H9 (cell line): Measurements from ENCODE around the gene TENM3. TPM values are rescaled to one million over a fixed set of nuclear protein-coding genes. Genes with fewer than 3 reads are reported as not detected.

Experiments used
- DNase-seq: peaks from one replicate; pipeline ENCODE4 v3.0.0-alpha.2; 2017
- H2AFZ ChIP-seq: one replicate; pipeline ENCODE4 v1.6.1; 2013; ENCODE audit warnings: mild to moderate bottlenecking, low read length, control low read depth, moderate library complexity
- H2AK5ac ChIP-seq: 2 replicates; pipeline ENCODE4 v1.6.1; 2013; ENCODE audit warnings: low read length, control low read depth, mixed read lengths; ENCODE audit not compliant: insufficient read length
- H2BK120ac ChIP-seq: one replicate; pipeline ENCODE4 v1.6.1; 2013; ENCODE audit warnings: low read depth, mild to moderate bottlenecking, low read length, control low read depth, inconsistent platforms; ENCODE audit not compliant: poor library complexity, severe bottlenecking
- H2BK12ac ChIP-seq: 2 replicates; pipeline ENCODE4 v1.6.1; 2013; ENCODE audit warnings: low read length, control low read depth, mixed read lengths, low read depth; ENCODE audit not compliant: insufficient read length
- H2BK15ac ChIP-seq: 2 replicates; pipeline ENCODE4 v1.6.1; 2013; ENCODE audit warnings: low read depth, low read length, control low read depth
- H2BK20ac ChIP-seq: one replicate; pipeline ENCODE4 v1.6.1; 2013; ENCODE audit warnings: low read depth, mild to moderate bottlenecking, low read length, control low read depth, inconsistent platforms; ENCODE audit not compliant: poor library complexity, severe bottlenecking
- H2BK5ac ChIP-seq: 2 replicates; pipeline ENCODE4 v1.6.1; 2013; ENCODE audit warnings: low read length, control low read depth, mixed read lengths; ENCODE audit not compliant: insufficient read length
- H3K14ac ChIP-seq: 2 replicates; pipeline ENCODE4 v1.6.1; 2013; ENCODE audit warnings: low read length, control low read depth; ENCODE audit not compliant: insufficient read depth
- H3K18ac ChIP-seq: 2 replicates; pipeline ENCODE4 v1.6.1; 2013; ENCODE audit warnings: low read depth, mild to moderate bottlenecking, mixed read lengths, low read length, control low read depth; ENCODE audit not compliant: insufficient read length
- H3K23ac ChIP-seq: 2 replicates; pipeline ENCODE4 v1.6.1; 2013; ENCODE audit warnings: low read length, control low read depth, mixed read lengths, low read depth; ENCODE audit not compliant: insufficient read length
- H3K23me2 ChIP-seq: 2 replicates; pipeline ENCODE4 v1.6.1; 2013; ENCODE audit warnings: low read depth, mild to moderate bottlenecking, mixed read lengths, low read length, control low read depth; ENCODE audit not compliant: insufficient read length, poor library complexity, severe bottlenecking
- H3K27ac ChIP-seq: 2 replicates; pipeline ENCODE4 v1.5.1; 2013; ENCODE audit warnings: low read length, control low read depth, mixed read lengths, low read depth; ENCODE audit not compliant: insufficient read length
- H3K27me3 ChIP-seq: 2 replicates; pipeline ENCODE4 v1.6.1; 2013; ENCODE audit warnings: low read length, control low read depth, inconsistent platforms; ENCODE audit not compliant: insufficient read depth
- H3K4ac ChIP-seq: 2 replicates; pipeline ENCODE4 v1.6.1; 2013; ENCODE audit warnings: low read depth, mild to moderate bottlenecking, control low read depth, inconsistent platforms, low read length, moderate library complexity
- H3K4me1 ChIP-seq: 2 replicates; pipeline ENCODE4 v1.6.1; 2013; ENCODE audit warnings: low read length, control low read depth, inconsistent platforms; ENCODE audit not compliant: insufficient read depth
- H3K4me2 ChIP-seq: 2 replicates; pipeline ENCODE4 v1.6.1; 2013; ENCODE audit warnings: low read length, control low read depth, mixed read lengths; ENCODE audit not compliant: insufficient read length, insufficient read depth
- H3K56ac ChIP-seq: 2 replicates; pipeline ENCODE4 v1.6.1; 2013; ENCODE audit warnings: low read depth, mild to moderate bottlenecking, mixed read lengths, low read length, control low read depth; ENCODE audit not compliant: insufficient read length
- H3K79me1 ChIP-seq: 2 replicates; pipeline ENCODE4 v1.6.1; 2013; ENCODE audit warnings: low read depth, mild to moderate bottlenecking, moderate library complexity, low read length, control low read depth, inconsistent platforms; ENCODE audit not compliant: insufficient read depth, poor library complexity, severe bottlenecking
- H3K79me2 ChIP-seq: 2 replicates; pipeline ENCODE4 v1.6.1; 2013; ENCODE audit warnings: low read length, control low read depth, inconsistent platforms; ENCODE audit not compliant: insufficient read depth
- H3K9ac ChIP-seq: 2 replicates; pipeline ENCODE4 v1.6.1; 2013; ENCODE audit warnings: low read length, control low read depth, mixed read lengths; ENCODE audit not compliant: insufficient read length; ENCODE audit errors: extremely low read depth
- H3K9me3 ChIP-seq: one replicate; pipeline ENCODE4 v1.6.1; 2013; ENCODE audit warnings: low read depth, low read length, inconsistent platforms; ENCODE audit not compliant: control insufficient read depth
- H3T11ph ChIP-seq: one replicate; pipeline ENCODE4 v1.6.1; 2013; ENCODE audit warnings: mild to moderate bottlenecking, low read length, control low read depth, inconsistent platforms
- H4K20me1 ChIP-seq: one replicate; pipeline ENCODE4 v1.6.1; 2013; ENCODE audit not compliant: control insufficient read depth, insufficient read length, insufficient read depth
- H4K5ac ChIP-seq: 2 replicates; pipeline ENCODE4 v1.6.1; 2013; ENCODE audit warnings: low read depth, mild to moderate bottlenecking, mixed read lengths, low read length, control low read depth; ENCODE audit not compliant: insufficient read length
- H4K8ac ChIP-seq: replicated peaks from 2 replicates; pipeline ENCODE4 v1.6.1; 2013; ENCODE audit warnings: low read length, control low read depth, mixed read lengths, low read depth; ENCODE audit not compliant: insufficient read length
- H4K91ac ChIP-seq: 2 replicates; pipeline ENCODE4 v1.6.1; 2013; ENCODE audit warnings: low read depth, mild to moderate bottlenecking, moderate library complexity, mixed read lengths, low read length, control low read depth; ENCODE audit not compliant: insufficient read length
- H3K27ac Mint-ChIP-seq, 3 experiments: 2 replicates in 2 of 3; 3 replicates in 1 of 3; pipeline ENCODE4 v1.8.0; 2020 to 2021; ENCODE audit warnings: mixed read lengths in 3 of 3, mild to moderate bottlenecking in 1 of 3, moderate library complexity in 1 of 3
- H3K27me3 Mint-ChIP-seq: 2 replicates; pipeline ENCODE4 v1.8.0; 2021; ENCODE audit warnings: low read depth, mild to moderate bottlenecking, moderate library complexity, mixed read lengths
- H3K36me3 Mint-ChIP-seq, 3 experiments: 2 replicates in 2 of 3; 3 replicates in 1 of 3; pipeline ENCODE4 v1.8.0; 2020 to 2021; ENCODE audit warnings: low read depth in 3 of 3, mixed read lengths in 3 of 3; ENCODE audit not compliant: insufficient read depth in 1 of 3
- H3K4me1 Mint-ChIP-seq, 2 experiments: 2 replicates each; pipeline ENCODE4 v1.8.0; 2020; ENCODE audit warnings: mixed read lengths in 2 of 2
- H3K4me3 Mint-ChIP-seq, 2 experiments: 2 replicates in 1 of 2; 3 replicates in 1 of 2; pipeline ENCODE4 v1.8.0; 2020 to 2021; ENCODE audit warnings: mild to moderate bottlenecking in 2 of 2, mixed read lengths in 2 of 2, moderate library complexity in 1 of 2
- H3K9me3 Mint-ChIP-seq, 2 experiments: 2 replicates in 1 of 2; 3 replicates in 1 of 2; pipeline ENCODE4 v1.8.0; 2020; ENCODE audit warnings: mild to moderate bottlenecking in 2 of 2, mixed read lengths in 2 of 2, moderate library complexity in 1 of 2
- WGBS: extraction: QIAGEN DNeasy Blood & Tissue Kit; methylation state at CpG from one replicate; pipeline ENCODE4 v1.1.7; 2013; ENCODE audit warnings: missing lambda C conversion rate, low lambda C conversion rate, mixed read lengths; ENCODE audit not compliant: insufficient read length; ENCODE audit errors: extremely low coverage; 5-methylcytosine and 5-hydroxymethylcytosine counted together
- total RNA-seq: library from RNA; stranded (reverse); gene quantifications from 2 replicates; pipeline ENCODE4 v1.2.1, GENCODE V29; 2021
- TF ChIP-seq, protein P1 (sequence below): fragments of 200-600 bp; sonication (generic); conservative IDR thresholded peaks from 3 replicates; pipeline ENCODE4 v1.8.0; 2021; ENCODE audit warnings: antibody characterized with exemption, mild to moderate bottlenecking

TENM3 gene
- total RNA-seq, 1 experiment from 2014 or later, result 49.6 TPM

DNA sequence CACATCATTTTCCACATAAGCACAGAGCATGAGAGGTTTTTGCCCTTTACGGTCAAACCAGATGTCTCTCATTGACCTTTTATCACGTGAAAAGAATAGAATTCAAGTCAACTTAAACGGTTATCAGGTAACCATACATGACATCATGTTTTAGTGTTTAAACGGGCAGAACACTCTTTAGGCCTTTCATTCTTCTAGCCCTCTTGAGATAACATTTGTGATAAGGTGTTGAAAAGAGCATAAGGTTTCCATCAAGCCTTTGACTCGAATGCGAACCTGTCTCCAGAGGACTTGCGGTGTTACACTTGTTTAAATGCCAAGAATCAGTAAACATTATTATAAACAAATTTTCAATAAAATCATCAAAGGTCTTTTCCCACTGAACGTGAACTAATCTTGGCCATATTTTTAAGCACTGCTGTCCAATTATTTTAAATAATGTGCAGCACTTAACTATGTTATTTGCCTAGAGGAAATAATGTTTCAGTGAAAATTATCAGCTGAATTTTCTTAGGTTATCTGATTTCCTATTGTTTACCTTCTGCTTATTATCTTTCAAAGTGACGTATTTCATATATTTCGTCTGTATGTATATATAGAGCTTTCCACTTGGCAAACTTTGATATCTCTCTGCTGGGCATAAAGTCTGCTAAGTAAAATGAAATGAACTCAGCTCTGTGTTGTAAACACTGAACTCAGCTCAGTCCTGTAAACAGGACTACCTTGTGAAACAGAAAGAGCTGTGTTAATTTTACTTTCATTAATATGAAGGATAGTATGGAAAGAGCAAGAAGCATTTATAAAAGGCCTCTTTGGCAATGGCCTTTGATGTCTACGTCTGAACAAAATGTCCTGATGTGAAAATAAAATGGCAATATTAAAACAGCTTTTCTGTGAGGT lies 33.3 kb downstream of the TENM3 start:
- no peak overlapping the region; a peak in 1 of 7 replicates for H3K27ac Mint-ChIP-seq
- no peaks in the 10 kb centered on the region for H3K27me3 ChIP-seq

More for the DNA sequence above, 33.3 kb downstream of the TENM3 start:
- Histone ChIP-seq H2AFZ (no peak overlapping the region), H4K5ac (no peak overlapping the region), H2BK12ac (no peak overlapping the region), H3K79me1 (no peaks in the 10 kb centered on the region), H3T11ph (no peak overlapping the region), H2BK5ac (no peak overlapping the region), H4K8ac (no peak overlapping the region), H3K4me2 (no peak overlapping the region), H4K20me1 (no peaks in the 10 kb centered on the region), H3K27ac (no peak overlapping the region), H3K56ac (no peak overlapping the region), H3K4ac (no peak overlapping the region), H2BK120ac (no peak overlapping the region), H4K91ac (no peak overlapping the region), H3K18ac (no peak overlapping the region), H3K23me2 (no peaks in the 10 kb centered on the region), H3K14ac (no peak overlapping the region), H3K23ac (no peak overlapping the region), H3K9me3 (no peaks in the 10 kb centered on the region), H3K4me1 (no peaks in the 10 kb centered on the region; the same call in 1 of the 2 replicates), H3K9ac (no peak overlapping the region), H2AK5ac (no peak overlapping the region), H3K79me2 (no peaks in the 10 kb centered on the region), H2BK15ac (no peak overlapping the region), H2BK20ac (no peak overlapping the region)
- Mint-ChIP-seq H3K4me3 (no peak overlapping the region), H3K27me3 (no peaks in the 10 kb centered on the region), H3K36me3 (peaks cover 3 to 15% (median 12%) of the 10 kb centered on the region in 3 experiments; a peak in 6 of 7 replicates), H3K4me1 (peaks cover 33 to 40% of the 10 kb centered on the region in 2 experiments), H3K9me3 (no peaks in the 10 kb centered on the region; a peak in 1 of 5 replicates)
- DNase-seq, result no peak
- WGBS, result no CpG with 5 or more reads among the region's 11 CpGs
- TF ChIP-seq, protein P1, sequence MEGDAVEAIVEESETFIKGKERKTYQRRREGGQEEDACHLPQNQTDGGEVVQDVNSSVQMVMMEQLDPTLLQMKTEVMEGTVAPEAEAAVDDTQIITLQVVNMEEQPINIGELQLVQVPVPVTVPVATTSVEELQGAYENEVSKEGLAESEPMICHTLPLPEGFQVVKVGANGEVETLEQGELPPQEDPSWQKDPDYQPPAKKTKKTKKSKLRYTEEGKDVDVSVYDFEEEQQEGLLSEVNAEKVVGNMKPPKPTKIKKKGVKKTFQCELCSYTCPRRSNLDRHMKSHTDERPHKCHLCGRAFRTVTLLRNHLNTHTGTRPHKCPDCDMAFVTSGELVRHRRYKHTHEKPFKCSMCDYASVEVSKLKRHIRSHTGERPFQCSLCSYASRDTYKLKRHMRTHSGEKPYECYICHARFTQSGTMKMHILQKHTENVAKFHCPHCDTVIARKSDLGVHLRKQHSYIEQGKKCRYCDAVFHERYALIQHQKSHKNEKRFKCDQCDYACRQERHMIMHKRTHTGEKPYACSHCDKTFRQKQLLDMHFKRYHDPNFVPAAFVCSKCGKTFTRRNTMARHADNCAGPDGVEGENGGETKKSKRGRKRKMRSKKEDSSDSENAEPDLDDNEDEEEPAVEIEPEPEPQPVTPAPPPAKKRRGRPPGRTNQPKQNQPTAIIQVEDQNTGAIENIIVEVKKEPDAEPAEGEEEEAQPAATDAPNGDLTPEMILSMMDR, result no peak
